CD4-positive, alpha-beta T cell treated with Interleukin-4 for 4 hours (primary cell): Measurements from ENCODE around the gene CCR4.
"Not testable (repeated sequence)": the region's sequence is repeated elsewhere in the genome, so short reads cannot be mapped to it uniquely, and the experiment has no call there.

Experiments
- DNase-seq: peaks from one replicate; pipeline ENCODE4 v3.0.0-alpha.2; 2020

The CCR4 gene

DNA sequence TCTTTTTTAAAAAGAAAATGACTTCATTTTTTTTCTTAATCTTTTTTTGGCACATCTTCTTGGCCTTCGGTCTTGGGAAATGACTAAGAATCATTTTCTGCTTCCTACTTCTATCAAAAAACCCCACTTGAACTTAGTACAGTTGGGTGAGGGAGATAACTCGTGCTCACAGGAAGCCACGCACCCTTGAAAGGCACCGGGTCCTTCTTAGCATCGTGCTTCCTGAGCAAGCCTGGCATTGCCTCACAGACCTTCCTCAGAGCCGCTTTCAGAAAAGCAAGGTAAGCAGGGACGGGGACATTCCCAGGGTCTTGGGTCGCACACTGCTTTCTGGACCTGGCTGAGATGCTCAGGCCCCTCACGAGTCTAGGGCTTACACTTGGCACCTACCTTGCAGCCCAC lies at the start of gene CCR4:
Gene CCR4 (plus strand): TSS at position 235 of the 402 bp plus-strand sequence. CDS start 1,779 bp downstream, outside the sequence.
- DNase-seq: peak; percentile 81

GRCh38 chr3:32902887-32903371 lies 48.5 kb upstream of the CCR4 start:
- peak; percentile 23 for DNase-seq

DNA sequence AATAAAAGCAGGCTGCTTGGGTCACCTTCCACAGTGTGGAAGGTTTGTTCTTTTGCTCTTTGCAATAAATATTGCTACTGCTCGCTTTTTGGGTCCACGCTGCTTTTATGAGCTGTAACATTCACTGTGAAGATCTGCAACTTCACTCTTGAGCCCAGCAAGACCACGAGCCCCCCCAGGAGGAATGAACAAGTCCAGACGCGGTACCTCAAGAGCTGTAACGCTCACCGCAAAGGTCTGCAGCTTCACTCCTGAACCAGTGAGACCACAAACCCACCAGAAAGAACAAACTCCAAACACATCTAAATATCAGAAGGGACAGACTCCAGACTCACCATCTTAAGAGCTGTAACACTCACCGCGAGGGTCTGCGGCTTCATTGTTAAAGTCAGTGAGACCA lies 47.5 kb upstream of the CCR4 start:
- DNase-seq: no peak

DNA sequence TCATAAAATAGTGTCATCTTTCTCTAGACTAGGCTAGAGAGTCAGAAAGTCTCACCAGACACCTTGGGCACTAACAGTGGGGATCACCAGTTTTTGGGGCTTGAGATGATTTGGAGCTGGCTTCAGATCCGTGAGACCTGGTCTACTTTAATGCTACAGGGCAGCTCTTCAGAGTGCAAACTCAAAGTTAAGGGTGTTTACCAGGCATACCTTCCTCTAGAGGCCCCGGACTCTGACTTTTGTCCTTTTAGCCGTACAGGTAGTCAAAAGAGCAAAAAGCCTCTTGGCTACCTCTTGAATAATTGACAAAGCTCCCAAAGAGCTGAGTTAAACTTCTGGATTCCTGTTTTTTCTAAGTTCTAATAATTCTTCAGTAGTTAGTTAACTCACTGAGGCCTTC lies 41.4 kb upstream of the CCR4 start:
- DNase-seq: no peak

- no peak for DNase-seq
Measured at GRCh38 chr3:32910954-32911353, 40.5 kb upstream of the CCR4 start.

GRCh38 chr3:32912046-32912445 lies 39.4 kb upstream of the CCR4 start:
- peak; percentile 13 for DNase-seq

DNA sequence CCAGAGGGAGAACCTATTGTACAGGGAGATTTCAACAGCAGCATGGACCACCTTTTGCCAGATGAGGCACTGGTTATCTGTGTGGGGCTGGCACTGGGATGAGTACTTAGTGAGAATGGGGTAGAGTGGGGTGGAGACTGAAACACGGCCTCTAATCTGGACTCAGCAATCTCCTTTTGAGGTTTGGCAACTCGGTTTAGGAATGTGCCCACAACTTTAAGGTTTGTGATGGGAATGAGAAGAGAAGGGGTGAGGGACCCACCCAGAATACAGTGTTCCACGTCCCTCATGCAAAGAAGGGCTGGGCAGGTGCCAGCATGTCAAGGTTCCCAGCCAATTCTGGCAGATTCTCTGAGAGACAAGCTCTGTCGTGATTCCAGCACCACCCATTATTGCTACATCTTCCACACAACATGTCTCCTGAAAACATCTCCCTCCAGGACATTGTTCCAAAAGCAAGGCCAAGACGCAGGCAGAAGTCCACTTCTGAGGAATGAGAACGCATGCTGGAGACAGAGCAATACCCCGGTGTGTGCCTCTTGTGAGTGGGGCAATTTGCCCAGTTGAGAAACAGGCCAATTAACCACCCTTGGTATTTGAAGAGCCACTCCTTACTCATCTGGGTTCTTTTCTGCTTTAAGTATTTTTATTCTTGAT lies 37.5 kb upstream of the CCR4 start:
- DNase-seq: no peak

DNA sequence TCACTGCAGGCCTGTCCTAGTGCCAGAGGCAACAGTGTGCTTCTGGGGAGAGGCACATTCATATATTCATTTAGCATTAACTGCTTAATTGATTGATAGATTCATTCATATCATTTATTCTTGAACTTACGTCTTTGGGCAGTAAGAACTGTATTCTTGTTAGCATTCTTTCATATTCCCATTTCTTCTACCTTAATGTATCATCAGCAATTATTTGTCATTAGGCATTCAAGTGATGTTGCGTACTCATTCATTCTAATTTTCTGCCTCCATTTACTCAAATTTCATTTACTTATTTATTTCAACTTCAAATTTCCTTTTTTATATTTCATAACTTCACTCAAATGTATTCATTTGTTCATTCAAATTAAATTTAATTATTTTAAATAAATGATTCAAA lies 31.5 kb upstream of the CCR4 start:
- no peak for DNase-seq

DNA sequence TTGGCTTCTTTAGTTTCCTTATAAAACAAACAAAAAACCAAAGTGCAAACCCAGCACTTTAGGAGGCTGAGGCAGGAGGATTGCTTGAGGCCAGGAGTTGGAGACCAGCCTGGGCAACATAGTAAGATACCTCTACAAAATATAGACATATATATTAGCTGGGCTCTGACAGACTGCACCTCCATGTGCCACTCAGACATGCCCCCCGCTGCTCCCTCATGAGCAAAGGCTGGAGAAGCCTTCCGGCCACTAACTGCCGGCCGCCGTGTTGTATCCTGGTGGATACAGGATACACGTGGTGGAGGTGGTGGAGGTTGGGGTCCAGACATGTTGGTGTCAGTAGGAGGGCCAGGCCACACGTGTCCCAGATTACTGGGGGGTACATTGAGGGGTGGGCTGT lies 29.4 kb upstream of the CCR4 start:
- DNase-seq: no peak

- DNase-seq: no peak
Measured at GRCh38 chr3:32930161-32930560, 21.3 kb upstream of the CCR4 start.

DNA sequence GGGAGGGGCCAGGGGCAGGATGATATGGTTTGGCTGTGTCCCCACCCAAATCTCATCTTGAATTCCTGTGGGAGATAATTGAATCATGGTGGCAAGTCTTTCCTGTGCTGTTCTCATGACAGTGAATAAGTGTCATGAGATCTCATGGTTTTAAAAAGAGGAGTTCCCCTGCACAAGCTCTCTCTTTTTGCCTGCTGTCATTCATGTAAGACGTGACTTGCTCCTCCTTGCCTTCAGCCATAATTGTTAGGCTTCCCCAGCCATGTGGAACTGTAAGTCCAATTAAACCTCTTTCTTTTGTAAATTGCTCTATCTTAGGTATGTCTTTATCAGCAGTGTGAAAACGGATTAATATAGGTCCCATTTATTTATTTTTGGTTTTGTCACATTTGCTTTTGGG lies 20.2 kb upstream of the CCR4 start:
- not testable (repeated sequence) for DNase-seq

DNA sequence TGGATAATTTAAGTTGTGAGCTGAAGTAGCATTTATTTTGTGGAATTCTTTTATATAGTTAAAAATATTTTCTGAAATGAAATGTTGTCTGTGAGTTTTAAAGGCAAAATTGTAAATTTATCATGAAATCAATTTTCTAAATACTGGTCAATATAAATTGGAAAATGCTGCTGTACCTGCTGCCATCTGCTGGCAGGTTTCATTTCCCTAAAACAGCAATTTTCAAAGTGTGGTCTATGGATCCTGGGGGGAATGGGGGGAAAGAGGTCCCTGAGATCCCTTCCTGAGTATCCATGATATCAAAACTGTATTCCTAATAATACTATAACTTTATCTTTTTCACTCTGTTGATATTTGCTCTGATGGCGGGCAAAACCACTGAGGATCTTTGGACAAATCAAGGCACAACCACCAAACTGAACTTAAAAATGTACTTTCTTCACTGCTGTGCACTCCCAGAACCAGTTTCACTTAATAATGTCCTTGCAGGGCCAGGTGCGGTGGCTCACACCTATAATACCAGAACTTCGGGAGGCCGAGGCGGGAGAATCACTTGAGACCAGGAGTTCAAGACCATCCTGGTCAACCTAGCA lies 17.2 kb upstream of the CCR4 start:
- peak; percentile 21 for DNase-seq

DNA sequence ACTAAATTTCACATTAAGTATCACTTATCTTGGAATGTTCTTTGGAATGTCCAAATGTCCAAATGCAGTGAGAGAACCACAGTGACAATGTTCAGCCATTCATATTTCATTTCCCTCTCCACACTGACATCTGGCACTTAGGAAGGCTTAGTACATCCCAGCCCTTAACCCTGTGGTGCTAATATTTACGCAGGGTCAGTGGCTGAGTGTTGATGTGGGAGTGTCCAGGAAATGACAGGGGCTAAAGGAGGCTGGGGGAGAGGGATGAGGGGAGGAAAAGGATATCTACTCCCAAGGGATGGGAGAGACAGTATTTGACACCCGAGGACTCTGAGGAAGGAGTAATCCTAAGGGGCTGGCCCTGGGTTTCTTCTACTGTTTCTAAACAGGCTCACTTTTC lies 14.1 kb upstream of the CCR4 start:
- DNase-seq: no peak

DNA sequence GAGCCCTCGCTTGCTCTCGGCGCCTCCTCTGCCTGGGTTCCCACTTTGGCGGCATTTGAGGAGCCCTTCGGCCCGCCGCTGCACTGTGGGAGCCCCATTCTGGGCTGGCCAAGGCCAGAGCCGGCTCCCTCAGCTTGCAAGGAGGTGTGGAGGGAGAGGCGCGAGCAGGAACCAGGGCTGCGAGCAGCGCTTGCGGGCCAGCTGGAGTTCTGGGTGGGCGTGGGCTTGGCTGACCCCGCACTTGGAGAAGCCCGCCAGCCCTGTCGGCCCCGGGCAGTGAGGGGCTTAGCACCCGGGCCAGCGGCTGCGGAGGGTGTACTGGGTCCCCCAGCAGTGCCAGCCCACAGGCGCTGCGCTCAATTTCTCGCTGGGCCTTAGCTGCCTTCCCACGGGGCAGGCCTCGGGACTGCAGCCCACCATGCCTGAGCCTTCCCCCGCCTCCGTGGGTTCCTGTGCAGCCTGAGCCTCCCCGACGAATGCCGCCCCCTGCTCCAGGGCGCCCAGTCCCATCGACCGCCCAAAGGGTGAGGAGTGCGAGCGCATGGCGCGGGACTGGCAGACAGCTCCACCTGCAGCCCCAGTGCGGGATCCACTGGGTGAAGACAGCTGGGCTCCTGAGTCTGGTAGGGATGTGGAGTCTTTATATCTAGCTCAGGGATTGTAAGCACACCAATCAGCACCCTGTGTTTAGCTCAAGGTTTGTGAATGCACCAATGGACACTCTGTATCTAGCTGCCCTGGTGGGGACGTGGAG lies 11.7 kb upstream of the CCR4 start:
- not testable (repeated sequence) for DNase-seq

DNA sequence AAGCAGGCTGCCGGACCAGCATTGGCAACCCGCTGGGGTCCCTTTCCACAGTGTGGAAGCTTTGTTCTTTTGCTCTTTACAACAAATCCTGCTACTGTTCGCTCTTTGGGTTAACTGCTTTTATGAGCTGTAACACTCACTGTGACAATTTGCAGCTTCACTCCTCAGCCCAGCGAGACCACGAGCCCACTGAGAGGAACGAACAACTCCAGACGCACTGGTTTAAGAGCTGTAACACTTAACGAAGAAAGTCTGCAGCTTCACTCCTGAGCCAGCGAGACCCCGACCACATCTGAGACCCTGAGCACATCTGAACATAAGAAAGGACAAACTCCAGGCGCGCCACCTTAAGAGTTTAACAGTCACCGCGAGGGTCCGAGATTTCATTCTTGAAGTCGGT lies 10.7 kb upstream of the CCR4 start:
- DNase-seq: no peak

GRCh38 chr3:32945136-32945535 lies 6.3 kb upstream of the CCR4 start:
- DNase-seq: no peak

GRCh38 chr3:32945598-32945997 lies 5.8 kb upstream of the CCR4 start:
- DNase-seq: not testable (repeated sequence)

DNA sequence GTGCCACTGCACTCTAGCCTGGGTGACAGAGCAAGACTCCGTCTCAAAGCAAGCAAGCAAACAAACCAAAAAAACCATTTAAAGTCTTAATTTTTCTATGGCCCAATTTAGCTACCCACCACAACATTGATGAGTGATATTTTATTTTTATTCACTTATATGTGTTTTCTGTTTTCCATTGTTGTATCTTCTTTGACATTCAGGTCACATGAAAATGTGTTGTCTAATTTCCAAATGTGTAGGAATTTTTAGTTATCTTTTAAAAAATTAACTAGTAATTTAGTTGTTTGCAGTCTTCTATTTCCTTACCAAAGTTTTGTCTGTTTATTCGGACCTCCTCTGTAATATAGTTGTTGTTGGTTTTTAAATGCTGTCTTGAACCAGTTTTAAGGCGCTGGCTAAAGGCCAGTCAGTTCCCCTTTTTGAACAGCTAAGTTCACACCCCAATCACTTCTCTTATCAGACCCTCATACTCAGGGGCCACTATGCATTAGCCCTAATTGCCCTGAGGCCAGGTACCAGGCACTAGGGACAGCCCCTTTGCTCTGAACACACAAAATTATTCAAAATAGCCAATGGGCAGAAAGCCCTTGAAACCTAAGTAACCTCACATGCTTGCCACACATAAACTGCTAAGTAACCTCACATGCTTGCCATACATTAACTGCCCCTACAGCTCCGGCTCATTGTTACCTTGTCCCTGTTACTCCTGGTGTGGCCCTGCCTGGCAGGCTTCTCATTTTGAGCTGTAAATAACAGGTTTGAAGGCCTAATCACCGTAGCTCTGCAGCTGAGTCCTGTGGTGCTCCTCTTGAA lies 4.3 kb upstream of the CCR4 start:
- no peak for DNase-seq

DNA sequence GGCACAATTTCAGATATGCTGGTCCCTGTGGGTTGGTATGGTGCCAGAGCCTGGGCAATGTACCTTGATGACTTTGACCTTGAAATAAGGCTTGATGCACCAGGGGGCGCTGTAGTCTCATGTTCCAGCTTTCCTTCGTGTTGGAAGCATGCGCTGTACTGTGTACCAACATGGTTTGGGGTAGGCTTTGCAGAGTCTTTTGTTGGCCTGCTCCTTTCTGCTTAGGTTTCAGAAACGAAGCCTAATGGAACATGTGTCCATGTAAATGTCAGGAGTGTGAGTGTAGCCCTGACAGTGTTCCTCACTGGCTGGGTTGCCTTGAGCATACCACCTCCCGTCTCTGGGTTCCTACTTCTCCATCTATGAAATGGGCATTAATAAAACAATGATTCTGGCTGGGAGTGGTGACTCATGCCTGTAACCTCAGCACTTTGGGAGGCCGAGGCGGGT lies 3.6 kb upstream of the CCR4 start:
- peak; percentile 87 for DNase-seq

DNA sequence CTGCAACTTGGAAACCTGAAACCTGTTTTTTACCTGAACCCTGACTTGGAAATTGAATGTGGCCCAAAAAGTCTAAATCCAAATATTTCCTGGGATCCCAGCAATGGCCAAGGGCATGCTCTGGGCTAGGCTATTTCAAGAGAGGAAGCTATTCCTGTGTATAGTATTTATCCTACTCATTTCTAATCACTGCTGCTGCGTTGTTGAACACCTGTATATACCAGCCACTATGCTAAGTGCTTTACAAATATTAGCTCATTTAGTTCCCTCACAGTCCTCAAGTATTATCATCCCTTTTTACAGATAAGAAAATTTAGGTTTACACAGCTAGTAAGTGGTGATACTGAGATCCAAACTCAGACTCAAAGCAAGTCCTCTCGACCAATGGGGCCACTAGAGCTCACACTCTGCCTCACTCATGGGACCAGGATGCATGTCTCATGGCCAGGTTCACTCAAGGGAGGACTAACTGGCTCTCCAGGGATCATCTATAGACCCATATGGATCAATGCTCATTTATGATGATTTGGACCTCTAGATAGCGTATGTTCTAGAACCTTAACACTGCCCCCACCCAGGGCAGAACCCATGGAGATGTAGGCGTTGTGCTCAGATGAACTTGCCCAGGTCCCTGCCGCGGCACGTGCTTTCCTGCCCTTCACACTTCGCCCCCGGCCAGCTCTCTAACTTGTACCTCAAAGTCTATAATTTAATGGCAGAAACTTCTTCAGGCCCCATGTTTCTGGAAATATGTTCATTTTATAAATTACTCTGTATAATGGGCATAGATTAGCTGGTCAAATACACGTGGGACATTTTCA lies 2.6 kb upstream of the CCR4 start:
- no peak for DNase-seq

GRCh38 chr3:32950516-32950915 lies 928 bp upstream of the CCR4 start:
- DNase-seq: no peak
